Parathyroid adenoma (tissue), 2 donors: ENCODE measurements around the gene QPCTL.

ENCODE experiments used
- H2AFZ ChIP-seq: fragments of 300-600 bp; sonication (generic); one replicate; pipeline ENCODE4 v1.7.0; 2017; ENCODE audit warnings: antibody characterized with exemption, mild to moderate bottlenecking
- H3K27ac ChIP-seq: fragments of 300-600 bp; sonication (generic); one replicate; pipeline ENCODE4 v1.7.0; 2017
- H3K27me3 ChIP-seq: fragments of 300-600 bp; sonication (generic); one replicate; pipeline ENCODE4 v1.7.0; 2017; ENCODE audit warnings: low read length; ENCODE audit not compliant: control insufficient read depth, insufficient read depth
- H3K36me3 ChIP-seq: fragments of 300-600 bp; sonication (generic); one replicate; pipeline ENCODE4 v1.7.0; 2017; ENCODE audit warnings: low read length; ENCODE audit not compliant: control insufficient read depth, insufficient read depth
- H3K4me1 ChIP-seq: fragments of 300-600 bp; sonication (generic); one replicate; pipeline ENCODE4 v1.7.0; 2017; ENCODE audit warnings: control low read depth
- H3K4me2 ChIP-seq: fragments of 300-600 bp; sonication (generic); one replicate; pipeline ENCODE4 v1.7.0; 2017; ENCODE audit warnings: low read length
- H3K4me3 ChIP-seq: fragments of 300-600 bp; sonication (generic); one replicate; pipeline ENCODE4 v1.7.0; 2017; ENCODE audit warnings: low read depth, low read length
- H3K79me2 ChIP-seq: fragments of 300-600 bp; sonication (generic); one replicate; pipeline ENCODE4 v1.7.0; 2017; ENCODE audit warnings: control low read depth
- H3K9ac ChIP-seq: fragments of 300-600 bp; sonication (generic); one replicate; pipeline ENCODE4 v1.7.0; 2017; ENCODE audit warnings: mild to moderate bottlenecking
- H3K9me3 ChIP-seq: fragments of 300-600 bp; sonication (generic); one replicate; pipeline ENCODE4 v1.7.0; 2017; ENCODE audit warnings: low read length; ENCODE audit not compliant: control insufficient read depth
- CTCF ChIP-seq: fragments of 300-600 bp; sonication (generic); IDR thresholded peaks from one replicate; pipeline ENCODE4 v1.7.0; 2017; ENCODE audit warnings: antibody characterized with exemption, mild to moderate bottlenecking
- donor health status: primary hyperparathyroidism.

QPCTL gene

GRCh38 chr19:45692187-45693105 is at the start of gene QPCTL:
Gene QPCTL (plus strand): TSS chr19:45692666. CDS start chr19:45692704, 38 bp downstream.
- peak within 1 kb of the TSS; percentile 96 for H2AFZ ChIP-seq
- H3K4me2 ChIP-seq, result peak within 1 kb of the TSS; percentile 79
- no peaks in the 10 kb centered on the region for H3K79me2 ChIP-seq
- no peaks in the 10 kb centered on the region for H3K4me1 ChIP-seq
- peak within 1 kb of the TSS; percentile 78 for H3K9ac ChIP-seq
- H3K27ac ChIP-seq, result peak within 1 kb of the TSS; percentile 86
- peak within 1 kb of the TSS; percentile 74 for H3K4me3 ChIP-seq
- no peaks in the 10 kb centered on the region for H3K9me3 ChIP-seq
- no peak for TF ChIP-seq CTCF
- H3K36me3 ChIP-seq, result no peaks in the 10 kb centered on the region
- no peaks in the 10 kb centered on the region for H3K27me3 ChIP-seq

GRCh38 chr19:45643024-45643926 is 49.2 kb upstream of the QPCTL start:
- H3K36me3 ChIP-seq, result no peaks in the 10 kb centered on the region
- H2AFZ ChIP-seq, result peak overlapping the region; percentile 62
- H3K27ac ChIP-seq, result no peak overlapping the region
- no peak overlapping the region for H3K9ac ChIP-seq
- peak overlapping the region; percentile 51 for H3K4me2 ChIP-seq
- no peaks in the 10 kb centered on the region for H3K79me2 ChIP-seq
- peaks cover 13% of the 10 kb centered on the region for H3K4me1 ChIP-seq
- no peak overlapping the region for H3K4me3 ChIP-seq
- no peaks in the 10 kb centered on the region for H3K27me3 ChIP-seq
- H3K9me3 ChIP-seq, result no peaks in the 10 kb centered on the region
- peak; percentile 100 for TF ChIP-seq CTCF

GRCh38 chr19:45643927-45644771 is 48.3 kb upstream of the QPCTL start:
- H3K4me2 ChIP-seq, result no peak overlapping the region
- TF ChIP-seq CTCF, result no peak
- H2AFZ ChIP-seq, result no peak overlapping the region
- no peak overlapping the region for H3K4me3 ChIP-seq
- peaks cover 6% of the 10 kb centered on the region for H3K4me1 ChIP-seq
- H3K79me2 ChIP-seq, result no peaks in the 10 kb centered on the region
- H3K27ac ChIP-seq, result no peak overlapping the region
- no peaks in the 10 kb centered on the region for H3K9me3 ChIP-seq
- H3K9ac ChIP-seq, result no peak overlapping the region
- no peaks in the 10 kb centered on the region for H3K36me3 ChIP-seq
- H3K27me3 ChIP-seq, result no peaks in the 10 kb centered on the region

- Histone ChIP-seq H3K4me3 (peak overlapping the region; percentile 43), H2AFZ (peak overlapping the region; percentile 70), H3K9ac (no peak overlapping the region), H3K27ac (no peak overlapping the region), H3K9me3 (no peaks in the 10 kb centered on the region), H3K79me2 (no peaks in the 10 kb centered on the region), H3K36me3 (no peaks in the 10 kb centered on the region), H3K4me2 (peak overlapping the region; percentile 63), H3K4me1 (peaks cover 6% of the 10 kb centered on the region), H3K27me3 (no peaks in the 10 kb centered on the region)
- TF ChIP-seq CTCF, result no peak
Observed at GRCh38 chr19:45645068-45645630, 47.3 kb upstream of the QPCTL start.
